Mesendoderm (in vitro differentiated cells): ENCODE results near the gene ZMYND8.
"Not testable (repeated sequence)": the region's sequence is repeated elsewhere in the genome, so short reads cannot be mapped to it uniquely, and the experiment has no call there.

Source experiments
- DNase-seq: peaks from one replicate; pipeline ENCODE4 v3.0.0; 2013
- H2AK5ac ChIP-seq: 2 replicates; pipeline ENCODE4 v1.6.1; 2013; ENCODE audit warnings: low read length, inconsistent platforms
- H2BK120ac ChIP-seq: 2 replicates; pipeline ENCODE4 v1.6.1; 2013; ENCODE audit warnings: low read depth, mild to moderate bottlenecking, low read length, moderate library complexity, mixed read lengths
- H2BK15ac ChIP-seq: replicated peaks from 2 replicates; pipeline ENCODE4 v1.6.1; 2013; ENCODE audit warnings: low read depth, mild to moderate bottlenecking, moderate library complexity
- H2BK5ac ChIP-seq: 2 replicates; pipeline ENCODE4 v1.6.1; 2013; ENCODE audit warnings: low read length, inconsistent platforms
- H3K18ac ChIP-seq: 2 replicates; pipeline ENCODE4 v1.6.1; 2013; ENCODE audit warnings: mild to moderate bottlenecking, low read length, mixed read lengths
- H3K23ac ChIP-seq: one replicate; pipeline ENCODE4 v1.6.1; 2013; ENCODE audit warnings: low read length
- H3K27ac ChIP-seq: 2 replicates; pipeline ENCODE4 v1.5.1; 2013; ENCODE audit warnings: low read depth, mild to moderate bottlenecking, inconsistent platforms, low read length, moderate library complexity
- H3K27me3 ChIP-seq: 2 replicates; pipeline ENCODE4 v1.6.1; 2013; ENCODE audit warnings: low read length, control low read depth, mild to moderate bottlenecking, inconsistent platforms; ENCODE audit not compliant: insufficient read depth, poor library complexity
- H3K36me3 ChIP-seq: 2 replicates; pipeline ENCODE4 v1.6.1; 2013; ENCODE audit warnings: low read length, inconsistent platforms; ENCODE audit not compliant: control insufficient read depth, insufficient read depth
- H3K4ac ChIP-seq: one replicate; pipeline ENCODE4 v1.6.1; 2013; ENCODE audit warnings: low read depth, mild to moderate bottlenecking, low read length, moderate library complexity
- H3K4me1 ChIP-seq: 2 replicates; pipeline ENCODE4 v1.6.1; 2013; ENCODE audit warnings: low read depth, low read length, inconsistent platforms; ENCODE audit not compliant: control insufficient read depth
- H3K4me2 ChIP-seq: 2 replicates; pipeline ENCODE4 v1.6.1; 2013; ENCODE audit warnings: low read length
- H3K4me3 ChIP-seq: 2 replicates; pipeline ENCODE4 v1.5.1; 2013; ENCODE audit warnings: mild to moderate bottlenecking, low read length
- H3K56ac ChIP-seq: one replicate; pipeline ENCODE4 v1.6.1; 2013; ENCODE audit warnings: low read length
- H3K79me1 ChIP-seq: 2 replicates; pipeline ENCODE4 v1.6.1; 2013; ENCODE audit warnings: low read length, inconsistent platforms
- H3K79me2 ChIP-seq: 2 replicates; pipeline ENCODE4 v1.6.1; 2013; ENCODE audit warnings: mild to moderate bottlenecking, low read length; ENCODE audit not compliant: control insufficient read depth, insufficient read depth
- H3K9ac ChIP-seq: 2 replicates; pipeline ENCODE4 v1.6.1; 2013; ENCODE audit warnings: low read length, inconsistent platforms
- H4K5ac ChIP-seq: one replicate; pipeline ENCODE4 v1.6.1; 2013; ENCODE audit warnings: low read length
- H4K8ac ChIP-seq: one replicate; pipeline ENCODE4 v1.6.1; 2013; ENCODE audit warnings: low read depth, mild to moderate bottlenecking, control low read depth, low read length, moderate library complexity
- WGBS: extraction: QIAGEN DNeasy Blood & Tissue Kit; methylation state at CpG from one replicate; pipeline ENCODE4 v1.1.7; 2013; ENCODE audit warnings: low lambda C conversion rate, missing lambda C conversion rate; ENCODE audit not compliant: insufficient coverage; ENCODE audit errors: extremely low coverage; 5-methylcytosine and 5-hydroxymethylcytosine counted together

The ZMYND8 gene

DNA sequence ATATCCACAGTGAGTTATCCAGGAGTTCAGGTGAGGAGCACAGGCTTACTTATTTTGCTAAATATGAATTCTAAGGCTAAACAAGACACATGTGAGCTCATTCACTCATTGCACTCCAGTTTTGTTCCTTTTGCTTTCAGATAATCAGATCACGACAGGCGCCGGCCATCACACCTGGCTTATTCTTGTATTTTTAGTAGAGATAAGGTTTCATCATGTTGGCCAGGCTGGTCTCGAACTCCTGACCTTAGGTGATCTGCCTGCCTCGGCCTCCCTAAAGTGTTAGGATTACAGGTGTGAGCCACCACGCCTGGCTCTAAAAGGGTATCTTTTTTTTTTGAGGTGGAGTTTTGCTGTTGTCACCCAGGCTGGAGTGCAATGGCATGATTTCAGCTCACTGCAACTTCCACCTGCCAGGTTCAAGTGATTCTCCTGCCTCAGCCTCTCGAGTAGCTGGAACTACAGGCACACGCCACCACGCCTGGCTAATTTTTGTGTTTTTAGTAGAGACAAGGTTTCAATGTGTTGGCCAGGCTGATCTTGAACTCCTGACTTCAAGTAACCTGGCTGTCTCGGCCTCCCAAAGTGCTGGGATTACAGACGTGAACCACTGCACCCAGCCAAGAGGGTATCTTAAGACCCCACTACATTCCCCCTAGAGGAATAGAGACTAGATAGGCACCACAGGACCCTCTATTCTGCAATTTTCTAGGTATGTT, 37.5 kb upstream of the ZMYND8 start:
- no CpG with 5 or more reads among the region's 11 CpGs for WGBS
- not testable (repeated sequence) for H3K4me2 ChIP-seq

DNA sequence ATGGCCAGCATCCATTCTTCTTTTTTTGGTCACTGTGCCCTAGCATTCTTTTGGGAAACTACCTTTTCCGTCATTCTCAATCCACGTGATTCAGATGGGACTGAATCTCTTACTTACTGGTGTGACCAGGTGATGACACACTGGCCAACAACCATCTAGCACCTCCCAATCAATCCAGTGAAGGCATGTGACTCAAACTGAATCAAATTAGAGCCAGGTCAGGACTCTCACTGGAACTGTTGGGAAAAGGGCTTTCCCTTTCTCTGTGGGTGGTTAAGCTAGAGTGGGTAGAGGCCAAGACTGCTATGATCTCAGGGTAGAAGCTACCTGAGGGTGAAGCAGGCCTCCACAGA, 36.2 kb upstream of the ZMYND8 start:
- no peak overlapping the region for H3K4me3 ChIP-seq
- WGBS, result no CpG with 5 or more reads among the region's 2 CpGs
- no peak overlapping the region for H3K56ac ChIP-seq
- no peak overlapping the region for H4K5ac ChIP-seq
- H2BK120ac ChIP-seq, result no peak overlapping the region
- no peak overlapping the region for H3K4me2 ChIP-seq
- no peaks in the 10 kb centered on the region for H3K27me3 ChIP-seq
- H3K4me1 ChIP-seq, result no peaks in the 10 kb centered on the region
- no peak overlapping the region for H3K4ac ChIP-seq
- H3K79me2 ChIP-seq, result no peaks in the 10 kb centered on the region
- no peak overlapping the region for H4K8ac ChIP-seq
- H3K27ac ChIP-seq, result no peak overlapping the region
- H3K9ac ChIP-seq, result no peak overlapping the region
- H2BK5ac ChIP-seq, result no peak overlapping the region
- H3K36me3 ChIP-seq, result no peaks in the 10 kb centered on the region
- H3K79me1 ChIP-seq, result no peaks in the 10 kb centered on the region
- no peak overlapping the region for H3K23ac ChIP-seq
- H2AK5ac ChIP-seq, result no peak overlapping the region
- DNase-seq, result no peak
- H2BK15ac ChIP-seq, result no peak overlapping the region
- H3K18ac ChIP-seq, result no peak overlapping the region

More for the DNA sequence above, 37.5 kb upstream of the ZMYND8 start:
- H2BK5ac ChIP-seq, DNase-seq, H2BK15ac ChIP-seq, H3K27me3 ChIP-seq, H3K79me2 ChIP-seq, H3K4me1 ChIP-seq, H3K27ac ChIP-seq, H3K56ac ChIP-seq, H3K36me3 ChIP-seq, H3K4ac ChIP-seq, H2BK120ac ChIP-seq, H3K18ac ChIP-seq, H3K23ac ChIP-seq, H2AK5ac ChIP-seq, H3K9ac ChIP-seq, H4K5ac ChIP-seq, H3K4me3 ChIP-seq, H3K79me1 ChIP-seq, H4K8ac ChIP-seq: not testable (repeated sequence)

GRCh38 chr20:47392015-47392720, 35.7 kb upstream of the ZMYND8 start:
- no peak overlapping the region for H4K5ac ChIP-seq
- H3K23ac ChIP-seq, result no peak overlapping the region
- no peaks in the 10 kb centered on the region for H3K79me1 ChIP-seq
- H3K4me3 ChIP-seq, result no peak overlapping the region
- H3K4me2 ChIP-seq, result no peak overlapping the region
- H3K27ac ChIP-seq, result no peak overlapping the region
- H3K27me3 ChIP-seq, result no peaks in the 10 kb centered on the region
- no peaks in the 10 kb centered on the region for H3K79me2 ChIP-seq
- H3K4me1 ChIP-seq, result no peaks in the 10 kb centered on the region
- no peak overlapping the region for H2BK5ac ChIP-seq
- peak; percentile 71 for DNase-seq
- H3K56ac ChIP-seq, result no peak overlapping the region
- H3K4ac ChIP-seq, result no peak overlapping the region
- H2BK120ac ChIP-seq, result no peak overlapping the region
- H2BK15ac ChIP-seq, result no peak overlapping the region
- no peaks in the 10 kb centered on the region for H3K36me3 ChIP-seq
- WGBS, result no CpG with 5 or more reads among the region's 7 CpGs
- no peak overlapping the region for H4K8ac ChIP-seq
- H2AK5ac ChIP-seq, result no peak overlapping the region
- H3K18ac ChIP-seq, result no peak overlapping the region
- H3K9ac ChIP-seq, result no peak overlapping the region

DNA sequence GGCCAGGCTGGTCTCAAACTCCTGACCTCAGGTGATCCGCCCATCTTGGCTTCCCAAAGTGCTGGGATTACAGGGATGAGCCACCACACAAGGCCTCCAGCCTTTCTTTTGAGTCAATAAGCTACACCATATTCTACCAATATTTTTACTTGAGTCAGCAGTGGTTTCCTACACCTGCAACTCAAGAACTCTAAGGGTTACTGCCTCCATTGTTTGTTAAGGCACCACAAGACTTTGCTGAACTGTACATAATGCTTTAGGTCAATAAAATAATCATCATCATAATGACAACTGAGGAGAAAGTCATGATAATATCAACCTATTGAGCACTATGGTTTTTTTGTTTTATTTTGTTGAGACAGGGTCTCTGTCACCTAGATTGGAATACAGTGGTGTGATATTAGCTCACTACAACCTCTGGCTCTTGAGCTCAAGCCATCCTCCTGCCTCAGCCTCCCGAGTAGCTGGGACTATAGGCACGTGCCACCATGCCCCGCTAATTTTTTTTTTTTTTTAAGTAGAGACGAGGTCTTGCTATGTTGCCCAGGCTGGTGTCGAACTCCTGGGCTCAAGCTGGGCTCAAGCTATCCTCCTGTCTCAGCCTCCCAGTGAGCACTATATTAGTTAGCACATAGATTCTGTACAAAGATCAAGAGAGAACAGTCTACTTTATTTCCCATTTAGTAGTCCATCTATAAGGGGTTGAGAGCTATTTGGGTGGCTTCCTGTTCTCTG, 34.9 kb upstream of the ZMYND8 start:
- H3K79me1 ChIP-seq, result no peaks in the 10 kb centered on the region
- no peak overlapping the region for H3K56ac ChIP-seq
- H3K27me3 ChIP-seq, result no peaks in the 10 kb centered on the region
- H2AK5ac ChIP-seq, result no peak overlapping the region
- no peaks in the 10 kb centered on the region for H3K79me2 ChIP-seq
- DNase-seq, result no peak
- H3K18ac ChIP-seq, result no peak overlapping the region
- no peaks in the 10 kb centered on the region for H3K4me1 ChIP-seq
- no peak overlapping the region for H3K23ac ChIP-seq
- no peak overlapping the region for H4K5ac ChIP-seq
- no peaks in the 10 kb centered on the region for H3K36me3 ChIP-seq
- WGBS, result no CpG with 5 or more reads among the region's 6 CpGs
- H3K4ac ChIP-seq, result no peak overlapping the region
- no peak overlapping the region for H2BK15ac ChIP-seq
- no peak overlapping the region for H3K9ac ChIP-seq
- H3K4me2 ChIP-seq, result no peak overlapping the region
- H3K27ac ChIP-seq, result no peak overlapping the region
- H3K4me3 ChIP-seq, result no peak overlapping the region
- no peak overlapping the region for H4K8ac ChIP-seq
- no peak overlapping the region for H2BK120ac ChIP-seq
- no peak overlapping the region for H2BK5ac ChIP-seq

DNA sequence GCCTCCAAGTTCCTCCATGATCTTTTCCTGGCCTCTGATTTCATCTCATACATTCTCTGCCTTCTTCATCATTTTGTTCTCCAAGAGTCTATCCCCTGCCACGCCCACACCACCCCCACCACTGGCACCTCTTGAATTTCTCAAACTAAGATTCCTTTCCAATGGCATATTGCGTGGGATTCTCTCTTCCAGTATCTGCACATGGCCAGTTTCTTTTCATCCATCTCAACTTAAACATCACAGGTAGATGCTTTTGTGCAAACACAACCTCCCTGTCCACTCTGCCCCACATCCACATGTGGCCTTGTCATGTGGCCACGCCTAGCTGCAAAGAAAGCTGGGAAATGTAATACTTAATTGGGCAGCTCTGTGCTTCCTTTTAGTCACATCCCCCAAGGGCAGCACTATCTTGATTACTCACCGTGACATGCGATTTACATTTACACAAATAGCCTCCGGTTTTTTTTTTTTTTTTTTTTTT, 33.4 kb upstream of the ZMYND8 start:
- no peak overlapping the region for H2BK5ac ChIP-seq
- H3K9ac ChIP-seq, result no peak overlapping the region
- no CpG with 5 or more reads among the region's 6 CpGs for WGBS
- H3K27me3 ChIP-seq, result no peaks in the 10 kb centered on the region
- H3K79me1 ChIP-seq, result no peaks in the 10 kb centered on the region
- H3K18ac ChIP-seq, result no peak overlapping the region
- no peak overlapping the region for H3K23ac ChIP-seq
- H3K36me3 ChIP-seq, result no peaks in the 10 kb centered on the region
- H3K79me2 ChIP-seq, result no peaks in the 10 kb centered on the region
- no peak overlapping the region for H3K27ac ChIP-seq
- H3K4ac ChIP-seq, result no peak overlapping the region
- H3K4me2 ChIP-seq, result no peak overlapping the region
- no peak for DNase-seq
- H3K4me1 ChIP-seq, result no peaks in the 10 kb centered on the region
- H4K5ac ChIP-seq, result no peak overlapping the region
- no peak overlapping the region for H2BK120ac ChIP-seq
- no peak overlapping the region for H2AK5ac ChIP-seq
- H3K56ac ChIP-seq, result no peak overlapping the region
- no peak overlapping the region for H4K8ac ChIP-seq
- H3K4me3 ChIP-seq, result no peak overlapping the region
- no peak overlapping the region for H2BK15ac ChIP-seq
